Activated B cell treated with CpG ODN at 0.5 μM for 24 hours (primary cell): ENCODE data around the gene FAM117B. TPM values are rescaled to one million over a fixed set of nuclear protein-coding genes. Genes with fewer than 3 reads are reported as not detected.

Source experiments
- ATAC-seq: fragments of 200-7000 bp; cut with Tn5 transposase; one replicate; pipeline ENCODE4 v1.10.0; 2021; ENCODE audit warnings: low read depth, mild to moderate bottlenecking, moderate library complexity
- CTCF ChIA-PET: fragments of 350-600 bp; sonication (Branson Sonifier 250); formaldehyde crosslinking; loops from one replicate; lab custom pipeline; 2021; ENCODE audit warnings: antibody characterized with exemption; lab: Charles Lee
- POLR2A ChIA-PET: fragments of 350-600 bp; sonication (Branson Sonifier 250); formaldehyde crosslinking; loops from one replicate; lab custom pipeline; 2021; ENCODE audit warnings: antibody characterized with exemption; lab: Charles Lee
- DNase-seq: peaks from one replicate; pipeline ENCODE4 v3.0.0; 2022
- H3K27ac Mint-ChIP-seq: one replicate; pipeline ENCODE4 v1.8.0; 2020; ENCODE audit warnings: mixed read lengths
- H3K27me3 Mint-ChIP-seq: one replicate; pipeline ENCODE4 v1.8.0; 2021; ENCODE audit warnings: mixed read lengths
- H3K36me3 Mint-ChIP-seq: one replicate; pipeline ENCODE4 v1.8.0; 2021; ENCODE audit warnings: low read depth, mixed read lengths
- H3K4me1 Mint-ChIP-seq: one replicate; pipeline ENCODE4 v1.8.0; 2021; ENCODE audit warnings: mixed read lengths
- H3K4me3 Mint-ChIP-seq: one replicate; pipeline ENCODE4 v1.8.0; 2020; ENCODE audit warnings: mild to moderate bottlenecking, mixed read lengths
- H3K9me3 Mint-ChIP-seq: one replicate; pipeline ENCODE4 v1.8.0; 2020; ENCODE audit warnings: mixed read lengths
- CTCF ChIP-seq: fragments of 200-600 bp; IDR thresholded peaks from one replicate; pipeline ENCODE4 v1.8.0; 2022; ENCODE audit warnings: antibody characterized with exemption, mild to moderate bottlenecking
- intact Hi-C: fragments of 100-400 bp; cut with micrococcal nuclease; formaldehyde crosslinking; loops from one replicate; pipeline ENCODE4 v1.15.1; 2024
- total RNA-seq: library from RNA; stranded (reverse); gene quantifications from 2 replicates; pipeline ENCODE4 v1.2.3, GENCODE V29; 2022

Gene FAM117B
- total RNA-seq, 1 donor from 2014 or later: 22.5 TPM

DNA sequence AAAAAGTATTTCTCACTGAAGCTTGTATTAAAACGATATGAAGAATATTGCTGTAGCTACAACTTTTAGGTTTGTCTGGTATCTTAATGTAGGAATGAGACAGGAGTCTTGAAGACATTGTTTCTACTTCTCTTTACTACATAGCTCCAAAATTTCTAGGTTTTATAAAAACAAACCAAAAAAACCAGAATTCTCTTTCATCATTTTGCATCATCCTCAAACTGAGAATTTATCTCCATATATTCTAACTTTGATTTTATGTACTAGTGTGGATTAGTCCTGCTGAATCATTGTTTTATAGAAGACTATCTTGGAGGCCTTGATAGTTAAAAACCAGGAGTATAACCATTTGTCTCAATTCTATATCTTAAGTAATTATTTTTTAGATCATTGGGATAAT lies 136.6 kb downstream of the FAM117B start:
- CTCF ChIA-PET: interaction anchor here (0.6 to 1.3 kb wide), 3 partner anchors 25 to 183 kb away, joined by 3 to 8 read pairs (median 4); no protein-coding TSS in a partner anchor
- DNase-seq (no peak), ATAC-seq (no peak)
- Mint-ChIP-seq H3K36me3 (peaks cover 64% of the 10 kb centered on the region), H3K27me3 (no peaks in the 10 kb centered on the region), H3K4me3 (no peak overlapping the region), H3K27ac (no peak overlapping the region), H3K9me3 (no peaks in the 10 kb centered on the region), H3K4me1 (no peaks in the 10 kb centered on the region)
- TF ChIP-seq CTCF: no peak
- POLR2A ChIA-PET: interaction anchor here (0.6 kb wide), 1 partner anchor 533 kb away, joined by 3 read pairs; the partner anchor contains the start of gene SUMO1
- intact Hi-C loops: no loop called here

GRCh38 chr2:202771741-202772460 lies 137.1 kb downstream of the FAM117B start:
- no peak for TF ChIP-seq CTCF
- no peak for ATAC-seq
- ChIA-PET CTCF (no interaction called here), POLR2A (no interaction called here)
- no peak overlapping the region for H3K27ac Mint-ChIP-seq
- H3K36me3 Mint-ChIP-seq: peaks cover 64% of the 10 kb centered on the region
- no peak for DNase-seq
- no peaks in the 10 kb centered on the region for H3K27me3 Mint-ChIP-seq
- no peaks in the 10 kb centered on the region for H3K4me1 Mint-ChIP-seq
- H3K4me3 Mint-ChIP-seq: no peak overlapping the region
- H3K9me3 Mint-ChIP-seq: no peaks in the 10 kb centered on the region
- intact Hi-C loops: no loop called here

GRCh38 chr2:202773301-202773973 lies 138.7 kb downstream of the FAM117B start:
- peaks cover 3% of the 10 kb centered on the region for H3K4me1 Mint-ChIP-seq
- intact Hi-C loops: no loop called here
- ATAC-seq (no peak), DNase-seq (no peak)
- ChIA-PET POLR2A (no interaction called here), CTCF (no interaction called here)
- H3K36me3 Mint-ChIP-seq: peaks cover 65% of the 10 kb centered on the region
- H3K27me3 Mint-ChIP-seq: no peaks in the 10 kb centered on the region
- no peak overlapping the region for H3K4me3 Mint-ChIP-seq
- no peaks in the 10 kb centered on the region for H3K9me3 Mint-ChIP-seq
- H3K27ac Mint-ChIP-seq: no peak overlapping the region
- no peak for TF ChIP-seq CTCF

DNA sequence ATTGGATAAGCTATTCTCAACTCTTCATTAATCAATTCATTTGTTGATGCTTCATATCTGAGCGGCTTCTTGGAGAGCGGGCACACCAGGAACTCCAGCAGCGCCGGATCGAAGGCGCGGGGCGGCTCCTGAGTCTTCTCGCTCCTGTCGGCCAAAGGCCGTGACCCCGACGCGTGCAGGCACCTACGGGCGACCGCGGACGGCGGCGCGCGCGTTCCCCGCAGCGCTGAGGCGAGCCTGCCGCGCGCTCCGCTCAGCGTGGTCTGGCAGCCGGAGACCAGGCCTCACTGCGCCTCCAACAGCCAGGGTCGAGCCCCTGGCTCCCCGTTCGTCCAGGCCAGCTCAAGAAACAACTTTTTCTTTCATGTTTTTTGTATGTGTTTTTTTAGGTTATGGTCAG lies 139.3 kb downstream of the FAM117B start:
- peaks cover 5% of the 10 kb centered on the region for H3K4me1 Mint-ChIP-seq
- TF ChIP-seq CTCF: no peak
- H3K27me3 Mint-ChIP-seq: no peaks in the 10 kb centered on the region
- intact Hi-C loops: no loop called here
- peaks cover 72% of the 10 kb centered on the region for H3K36me3 Mint-ChIP-seq
- H3K4me3 Mint-ChIP-seq: no peak overlapping the region
- no peak for DNase-seq
- POLR2A ChIA-PET: no interaction called here
- H3K27ac Mint-ChIP-seq: no peak overlapping the region
- no peak for ATAC-seq
- no peaks in the 10 kb centered on the region for H3K9me3 Mint-ChIP-seq
- CTCF ChIA-PET: no interaction called here

DNA sequence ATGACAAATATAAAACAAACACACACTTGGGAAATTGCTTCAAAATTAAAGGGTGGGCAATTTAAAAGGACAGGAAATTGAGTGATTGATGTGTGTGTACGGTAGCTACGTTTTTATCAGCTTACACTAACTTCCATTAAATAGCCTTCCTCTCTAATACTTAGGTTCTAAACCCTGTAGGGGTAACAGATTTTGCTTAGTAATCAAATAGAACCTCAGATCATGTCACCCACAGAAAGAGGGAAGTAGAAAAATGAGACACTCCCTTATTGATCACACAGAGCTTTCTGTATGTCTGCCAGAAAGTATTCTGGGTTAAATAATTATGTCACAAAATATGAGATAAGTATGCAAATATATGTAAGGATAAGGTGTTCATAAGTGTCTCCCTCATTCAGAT lies 143.4 kb downstream of the FAM117B start:
- Mint-ChIP-seq H3K4me3 (no peak overlapping the region), H3K4me1 (peaks cover 11% of the 10 kb centered on the region), H3K27me3 (no peaks in the 10 kb centered on the region), H3K27ac (no peak overlapping the region), H3K9me3 (no peaks in the 10 kb centered on the region), H3K36me3 (peaks cover 80% of the 10 kb centered on the region)
- ChIA-PET POLR2A (no interaction called here), CTCF (no interaction called here)
- intact Hi-C loops: no loop called here
- no peak for TF ChIP-seq CTCF
- no peak for ATAC-seq
- DNase-seq: no peak
